GM21737 (cell line): Measurements from ENCODE around the gene LIPC.

Experiments
- ATAC-seq: cut with Tn5 transposase; IDR thresholded peaks from one replicate; pipeline ENCODE4 v1.9.1; 2021; ENCODE audit warnings: mild to moderate bottlenecking, moderate library complexity; ENCODE audit not compliant: unreplicated experiment

LIPC gene

GRCh38 chr15:58490888-58491473 lies 59.2 kb downstream of the LIPC start:
- no peak for ATAC-seq

- no peak for ATAC-seq
Measured at GRCh38 chr15:58491499-58492202, 59.9 kb downstream of the LIPC start.

GRCh38 chr15:58492661-58493397 lies 61.0 kb downstream of the LIPC start:
- ATAC-seq = no peak

- ATAC-seq = no peak
Measured at GRCh38 chr15:58494567-58494966, 62.8 kb downstream of the LIPC start.

GRCh38 chr15:58495891-58496408 lies 64.2 kb downstream of the LIPC start:
- ATAC-seq = no peak

GRCh38 chr15:58497046-58497785 lies 65.4 kb downstream of the LIPC start:
- ATAC-seq = no peak

- no peak for ATAC-seq
Measured at GRCh38 chr15:58498821-58499580, 67.2 kb downstream of the LIPC start.

- no peak for ATAC-seq
Measured at GRCh38 chr15:58501006-58501405, 69.2 kb downstream of the LIPC start.

GRCh38 chr15:58501636-58502188 lies 69.9 kb downstream of the LIPC start:
- ATAC-seq = no peak

- no peak for ATAC-seq
Measured at GRCh38 chr15:58503139-58504027, 71.6 kb downstream of the LIPC start.

GRCh38 chr15:58504674-58505234 lies 73.0 kb downstream of the LIPC start:
- no peak for ATAC-seq

- no peak for ATAC-seq
Measured at GRCh38 chr15:58505581-58505980, 73.8 kb downstream of the LIPC start.

- no peak for ATAC-seq
Measured at GRCh38 chr15:58506064-58506490, 74.3 kb downstream of the LIPC start.

- ATAC-seq = no peak
Measured at GRCh38 chr15:58506783-58507668, 75.2 kb downstream of the LIPC start.

- ATAC-seq = no peak
Measured at GRCh38 chr15:58509556-58509955, 77.8 kb downstream of the LIPC start.

- ATAC-seq = no peak
Measured at GRCh38 chr15:58510715-58511598, 79.2 kb downstream of the LIPC start.

GRCh38 chr15:58511599-58511987 lies 79.8 kb downstream of the LIPC start:
- no peak for ATAC-seq
